NCI-H2171 treated with DMSO at 0.1 percent for 48 hours (cell line): ENCODE data around the gene VKORC1.
A peak's percentile ranks its signal among the peaks of the same experiment; 100 is the strongest.
"Not testable (repeated sequence)": the region's sequence is repeated elsewhere in the genome, so short reads cannot be mapped to it uniquely, and the experiment has no call there.

Experiments used
- DNase-seq: peaks from one replicate; lab custom pipeline; 2025; lab: John Stamatoyannopoulos, UW

VKORC1 gene

DNA sequence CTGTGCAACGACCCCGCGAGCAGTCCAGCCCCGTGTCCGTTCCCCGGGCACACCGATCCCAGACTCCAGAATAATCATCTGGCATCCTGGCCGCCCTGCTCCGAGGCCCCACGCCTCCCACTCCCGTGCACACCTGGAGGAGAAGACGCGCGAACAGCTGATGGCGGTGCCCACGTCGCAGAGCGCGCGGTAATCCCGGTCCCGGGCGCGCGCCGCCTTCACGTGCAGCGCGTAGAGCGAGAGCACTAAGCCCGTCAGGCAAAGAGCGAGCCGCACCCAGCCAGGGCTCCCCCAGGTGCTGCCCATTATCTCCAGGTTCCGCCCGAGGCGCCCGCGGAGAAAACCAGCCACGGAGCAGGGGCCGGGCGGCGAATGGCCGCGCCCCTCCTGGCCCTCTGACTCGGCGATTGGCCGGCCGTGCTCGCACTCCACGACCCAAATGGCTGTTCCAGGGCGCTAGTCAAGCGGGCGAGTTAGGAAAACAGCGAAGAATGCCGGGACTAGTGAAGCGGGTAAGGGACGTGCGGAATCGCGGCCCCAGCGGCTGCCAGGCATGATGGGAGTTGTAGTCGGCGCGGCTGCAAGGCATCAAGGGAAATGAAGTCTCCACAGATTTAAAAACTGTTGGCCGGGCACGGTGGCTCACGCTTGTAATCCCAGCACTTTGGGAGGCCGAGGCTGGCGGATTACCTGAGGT, at the start of gene VKORC1:
Gene VKORC1, minus strand, starts transcription at position 374 of the 697 bp plus-strand sequence. Its CDS starts 68 bp downstream, at position 306.
- DNase-seq: peak; percentile 97

DNA sequence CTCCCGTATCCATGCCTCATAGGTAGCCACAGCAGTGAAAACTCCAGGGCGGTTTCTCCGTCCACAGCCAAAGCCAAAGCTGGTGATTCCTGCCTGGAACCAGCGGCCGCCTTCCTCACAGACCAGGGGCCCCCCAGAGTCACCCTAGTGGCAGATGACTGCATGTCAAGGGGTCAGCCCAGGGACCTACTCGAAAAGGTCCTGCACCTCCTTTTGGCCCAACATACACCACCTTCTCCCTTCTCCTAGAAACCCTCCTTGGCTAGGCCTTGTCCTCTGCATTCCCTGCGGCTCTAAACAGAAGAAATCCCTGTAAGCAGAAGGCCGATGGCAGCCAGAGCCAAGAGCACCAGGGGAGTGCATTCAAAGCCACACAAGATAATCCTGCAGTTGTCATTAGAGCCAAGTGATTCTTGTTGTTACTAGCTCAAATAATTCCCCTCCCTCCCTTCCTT, 49.1 kb upstream of the VKORC1 start:
- no peak for DNase-seq

DNA sequence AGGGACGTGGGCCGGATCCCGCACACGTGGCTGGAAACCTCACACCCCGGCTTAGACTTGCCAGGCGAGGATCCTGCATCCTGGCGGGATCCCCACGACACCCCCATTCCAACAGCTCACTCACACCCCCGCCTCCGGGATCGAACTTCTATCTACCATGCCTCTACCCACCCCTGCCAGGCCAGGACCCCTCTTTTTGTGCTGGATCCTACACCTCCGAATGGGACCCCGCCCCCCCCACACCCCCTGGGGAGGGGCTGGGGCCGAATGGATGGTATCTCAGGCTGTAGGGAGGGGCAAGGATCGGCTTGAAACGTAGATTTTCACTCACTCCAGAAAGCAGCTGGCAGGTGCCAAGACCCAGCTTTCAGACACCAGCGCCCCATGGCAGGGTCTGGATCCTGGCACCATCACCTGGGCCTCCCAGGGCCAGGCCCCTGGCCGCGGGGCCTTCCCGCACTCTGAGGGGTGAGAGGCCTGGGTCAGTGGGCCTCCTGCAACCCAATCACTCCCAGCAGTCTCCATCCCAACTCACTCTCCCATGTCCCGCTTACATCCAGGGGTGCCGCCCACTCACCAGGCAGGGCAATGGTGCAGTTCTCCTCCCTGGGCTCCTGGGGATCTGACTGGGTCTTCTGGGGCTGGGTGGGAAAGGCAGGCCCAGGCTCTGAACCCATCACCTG, 48.6 kb upstream of the VKORC1 start:
- no peak for DNase-seq

DNA sequence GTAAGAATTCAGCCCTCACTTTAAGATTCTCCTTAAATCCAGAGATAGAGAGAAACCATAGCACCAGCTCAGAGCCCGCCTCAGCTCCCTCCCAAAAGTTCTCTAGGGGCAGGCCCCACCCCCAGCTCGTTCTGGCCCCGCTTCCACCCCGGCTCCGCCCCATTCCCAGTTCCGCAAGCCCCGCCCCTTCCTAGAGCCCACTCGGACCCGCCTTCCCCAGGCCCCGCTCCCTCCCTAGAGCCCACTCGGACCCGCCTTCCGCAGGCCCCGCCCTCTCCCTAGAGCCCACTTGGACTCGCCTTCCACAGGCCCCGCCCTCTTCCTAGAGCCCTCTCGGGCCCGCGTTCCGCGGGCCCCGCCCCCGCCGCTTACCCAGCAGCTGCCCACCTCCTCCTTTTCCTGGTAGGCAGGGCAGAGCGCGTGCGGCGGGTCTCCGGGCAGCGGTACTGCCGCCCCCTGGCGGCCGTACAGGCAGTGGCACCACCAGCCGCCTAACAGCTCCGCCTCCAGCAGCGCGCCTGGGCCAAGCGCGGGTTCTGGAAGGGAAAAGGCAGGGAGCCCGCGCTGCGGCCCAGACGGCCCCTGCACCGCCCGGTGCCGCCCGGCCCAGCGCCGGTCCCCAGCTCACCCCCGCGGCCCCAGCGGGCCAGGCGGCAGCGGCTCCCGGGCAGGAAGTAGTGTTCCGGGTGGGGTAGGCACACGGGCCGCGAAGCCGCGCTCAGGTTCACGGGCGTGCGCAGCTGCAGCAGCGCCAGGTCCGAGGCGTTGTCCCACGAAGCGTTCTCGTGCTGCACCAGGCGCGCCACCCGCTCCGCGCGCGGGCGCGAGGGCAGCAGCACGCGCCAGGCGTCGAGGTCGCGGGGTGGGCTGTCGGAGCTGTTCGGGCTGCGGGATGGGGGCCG, 47.8 kb upstream of the VKORC1 start:
- peak; percentile 98 for DNase-seq

DNA sequence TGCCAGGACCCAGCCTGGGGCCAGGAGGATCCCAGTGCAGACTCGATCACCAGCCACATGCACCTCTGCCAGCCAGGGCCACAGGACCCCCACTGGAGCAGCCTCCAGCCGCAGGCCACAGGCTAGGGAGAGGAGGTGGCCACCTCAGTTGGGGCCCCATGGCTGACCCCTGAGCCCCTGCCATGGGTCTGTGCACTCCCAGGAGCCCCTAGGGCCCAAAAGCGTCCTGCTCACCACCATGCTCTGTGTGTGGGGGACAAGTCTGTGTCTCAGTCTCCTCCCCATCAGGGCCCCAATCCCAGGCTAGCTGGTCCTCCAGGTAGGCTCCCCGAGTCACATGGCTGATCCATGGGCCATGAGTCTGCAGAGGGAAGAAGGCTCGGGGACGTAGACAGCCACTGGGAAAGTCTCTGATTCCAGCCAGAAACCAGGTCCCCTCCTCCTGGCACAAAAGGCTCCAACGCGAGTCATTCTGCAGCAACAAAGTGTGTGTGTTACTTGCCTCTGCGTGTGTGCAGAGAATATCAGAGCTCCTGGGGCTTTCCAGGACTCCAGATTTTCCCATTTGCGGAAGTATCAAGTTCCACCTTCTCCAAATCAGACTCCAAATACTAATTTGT, 47.0 kb upstream of the VKORC1 start:
- DNase-seq: no peak

DNA sequence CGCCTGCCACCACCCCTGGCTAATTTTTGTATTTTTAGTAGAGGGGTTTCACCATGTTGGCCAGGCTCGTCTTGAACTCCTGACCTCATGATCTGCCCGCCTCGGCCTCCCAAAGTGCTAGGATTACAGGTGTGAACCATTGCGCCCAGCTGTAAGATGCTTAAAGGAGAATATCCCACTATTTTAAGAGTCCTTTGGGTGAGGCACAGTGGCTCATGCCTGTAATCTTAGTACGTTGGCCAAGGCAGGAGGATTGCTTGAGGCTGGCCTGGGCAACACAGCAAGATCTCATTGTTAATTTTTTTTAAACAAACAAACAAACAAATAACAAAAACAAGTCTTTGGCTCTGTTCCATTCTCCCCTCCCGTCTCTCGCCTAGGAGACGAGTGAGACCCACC, 46.5 kb upstream of the VKORC1 start:
- DNase-seq: not testable (repeated sequence)

DNA sequence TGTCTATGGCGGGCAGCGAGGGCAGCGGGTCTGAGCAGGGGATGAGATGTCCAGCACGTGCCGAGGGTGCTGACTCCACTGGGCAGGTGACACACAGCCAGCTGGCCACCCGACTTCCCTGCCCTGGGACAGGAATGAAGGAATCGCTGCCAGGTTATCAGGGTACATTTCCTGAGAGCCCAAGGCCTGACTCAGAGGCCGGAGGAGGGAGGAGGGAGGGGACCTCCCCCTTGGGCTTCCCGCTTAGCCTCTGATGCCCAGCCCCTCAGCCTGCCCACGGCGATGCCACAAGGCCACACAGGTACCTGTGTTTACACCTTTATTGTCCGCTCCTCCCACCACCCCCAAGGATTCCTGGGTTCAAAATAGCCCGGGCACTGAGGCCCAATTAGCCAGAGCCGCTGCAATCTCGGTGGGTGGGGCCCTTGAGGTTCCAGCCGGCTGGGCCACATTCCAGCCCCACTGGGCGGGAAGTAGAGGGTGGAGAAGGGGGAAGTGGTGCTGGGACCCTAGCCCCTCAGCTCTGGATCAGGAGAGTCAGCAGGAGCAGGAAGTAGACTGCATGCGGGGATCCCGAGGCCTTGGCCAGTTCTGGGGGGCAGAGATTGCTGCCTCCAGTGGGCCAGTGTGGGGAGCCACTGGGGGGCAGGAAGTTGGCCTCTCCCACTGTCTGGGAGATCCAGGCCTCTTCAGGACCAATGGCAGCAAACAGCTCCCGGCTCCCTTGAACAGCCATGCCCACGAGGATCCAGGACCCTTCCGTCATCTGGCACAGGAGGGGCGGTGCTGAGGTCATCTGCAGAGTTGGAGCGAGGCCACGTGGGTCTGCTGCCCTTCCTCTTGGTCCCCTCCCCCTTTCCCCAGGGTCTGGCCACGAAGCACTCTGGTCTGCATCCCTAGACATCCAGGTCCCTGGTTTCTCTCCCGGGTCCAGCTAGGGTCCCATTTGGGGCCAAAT, 44.3 kb upstream of the VKORC1 start:
- no peak for DNase-seq

DNA sequence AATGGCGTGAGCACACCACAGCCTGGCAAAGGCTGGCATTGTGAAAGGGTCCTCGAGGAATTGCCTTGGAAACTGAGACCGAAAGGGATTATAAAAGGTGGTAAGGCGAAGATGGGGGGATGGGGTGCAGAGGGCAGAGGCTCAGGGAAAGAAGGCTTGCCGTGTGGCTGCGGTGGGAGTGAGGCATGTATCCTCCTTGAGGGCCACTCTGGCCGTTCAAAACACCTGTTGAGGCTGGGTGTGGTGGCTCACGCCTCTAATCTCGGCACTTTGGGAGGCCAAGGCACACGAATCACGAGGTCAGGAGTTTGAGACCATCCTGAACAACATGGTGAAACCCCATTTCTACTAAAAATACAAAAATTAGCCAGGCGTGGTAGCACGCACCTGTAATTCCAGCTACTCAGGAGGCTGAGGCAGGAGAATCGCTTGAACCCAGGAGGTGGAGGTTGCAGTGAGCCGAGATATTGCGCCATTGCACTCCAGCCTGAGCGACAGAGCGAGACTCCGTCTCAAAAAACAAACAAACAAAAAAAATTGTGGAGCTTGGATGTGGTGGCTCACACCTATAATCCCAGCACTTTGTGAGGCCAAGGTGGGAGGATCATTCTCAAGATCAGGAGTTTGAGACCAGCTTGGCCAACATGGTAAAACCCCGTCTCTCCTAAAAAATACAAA, 42.4 kb upstream of the VKORC1 start:
- DNase-seq: not testable (repeated sequence)

DNA sequence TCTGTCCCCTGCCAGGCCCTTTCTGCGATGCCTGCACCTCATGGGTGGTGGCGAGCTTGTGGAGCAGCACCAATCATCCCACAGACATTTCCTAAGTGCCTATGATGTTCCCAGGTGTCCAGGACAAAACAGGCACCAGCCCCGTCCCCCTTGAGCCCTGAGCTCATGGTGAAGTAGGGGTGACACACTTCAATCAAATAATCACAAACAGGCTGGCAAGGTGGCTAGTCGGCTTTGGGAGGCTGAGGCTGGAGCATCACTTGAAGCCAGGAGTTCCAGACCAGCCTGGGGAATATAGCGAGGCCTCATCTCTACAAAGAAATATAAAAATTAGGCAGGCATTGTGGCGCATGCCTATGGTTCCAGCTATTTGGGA, 41.7 kb upstream of the VKORC1 start:
- no peak for DNase-seq

DNA sequence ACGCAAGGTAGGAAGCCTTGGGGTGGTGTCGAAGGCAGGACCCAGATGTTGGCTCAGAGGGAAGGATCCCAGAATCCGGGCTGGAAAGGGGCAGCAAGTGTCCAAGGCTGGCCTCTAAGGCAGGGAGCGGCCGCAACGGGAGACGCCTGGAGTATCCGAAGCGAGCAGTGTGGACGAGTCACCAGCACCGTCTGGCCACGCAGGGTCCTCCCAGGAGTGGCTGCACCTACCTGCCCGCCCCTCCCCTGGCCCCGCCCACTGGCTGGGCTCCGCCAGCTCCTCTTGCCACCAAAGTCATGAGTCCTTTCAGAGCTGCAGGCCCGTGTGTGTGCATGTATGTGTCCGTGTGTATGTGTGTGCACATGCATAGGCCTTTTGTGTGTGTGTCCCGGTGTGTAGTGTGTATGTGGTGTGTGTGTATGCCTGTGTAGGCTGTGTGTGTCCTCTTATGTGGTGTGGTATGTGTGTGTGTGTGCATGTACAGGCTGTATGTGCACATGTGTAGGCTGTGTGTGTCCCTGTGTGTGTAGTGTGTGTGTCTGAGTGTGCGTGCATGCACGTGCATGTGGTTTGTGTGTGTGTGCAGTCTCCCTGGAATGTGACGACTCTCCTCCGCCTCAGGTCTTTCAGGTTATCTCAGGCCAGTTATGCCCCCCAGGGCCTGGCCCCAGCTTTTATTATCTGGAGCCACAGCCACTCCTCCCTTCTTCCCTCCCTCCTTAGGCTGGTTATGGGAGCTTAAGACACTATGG, 41.1 kb upstream of the VKORC1 start, which contains the start of gene PRSS8:
Gene PRSS8, minus strand, starts transcription at position 193 of the 752 bp plus-strand sequence. CDS start 229 bp downstream, outside the sequence.
- DNase-seq: peak; percentile 29

DNA sequence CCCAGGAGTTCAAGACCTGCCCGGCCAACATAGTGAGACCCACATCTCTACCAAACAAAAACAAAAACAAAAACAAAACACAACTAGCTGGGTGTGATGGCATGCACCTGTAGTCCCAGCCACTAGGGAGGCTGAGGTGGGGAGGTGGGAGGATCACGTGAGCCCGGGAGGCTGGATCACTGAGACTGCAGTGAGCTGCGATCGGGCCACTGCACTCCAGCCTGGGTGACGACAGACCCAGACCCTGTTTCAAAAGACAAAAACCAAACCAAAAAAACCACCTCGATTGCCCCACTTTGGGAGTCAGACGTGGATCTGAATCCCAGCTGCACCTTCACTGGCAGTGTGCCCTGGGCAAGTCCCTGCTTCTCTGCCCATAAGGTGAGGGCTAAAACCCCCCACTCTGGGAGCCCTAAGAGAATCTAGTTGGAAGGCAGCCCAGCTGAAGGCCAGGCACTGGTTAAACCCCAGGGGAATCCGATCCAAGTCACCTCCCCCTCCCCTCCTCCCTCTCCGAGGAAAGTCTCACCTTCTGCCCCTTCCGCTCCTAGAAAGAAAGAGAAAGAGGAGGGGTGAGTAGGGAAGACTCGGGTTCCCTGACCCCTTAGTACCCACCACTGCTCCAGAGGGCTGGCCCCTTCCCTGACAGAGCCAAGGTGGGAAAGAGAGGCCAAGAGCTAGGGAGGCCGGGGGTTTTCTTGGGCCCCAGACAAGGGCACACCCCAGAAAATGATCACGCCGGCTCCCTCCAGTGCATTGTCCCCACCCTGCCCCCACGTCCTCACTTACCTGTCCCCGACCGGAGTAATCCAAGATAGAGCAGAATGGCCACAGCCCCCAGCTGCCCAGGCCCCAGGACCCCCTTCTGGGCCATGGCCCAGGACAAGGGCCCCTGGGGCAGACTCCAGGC, 40.3 kb upstream of the VKORC1 start:
- peak; percentile 97 for DNase-seq

DNA sequence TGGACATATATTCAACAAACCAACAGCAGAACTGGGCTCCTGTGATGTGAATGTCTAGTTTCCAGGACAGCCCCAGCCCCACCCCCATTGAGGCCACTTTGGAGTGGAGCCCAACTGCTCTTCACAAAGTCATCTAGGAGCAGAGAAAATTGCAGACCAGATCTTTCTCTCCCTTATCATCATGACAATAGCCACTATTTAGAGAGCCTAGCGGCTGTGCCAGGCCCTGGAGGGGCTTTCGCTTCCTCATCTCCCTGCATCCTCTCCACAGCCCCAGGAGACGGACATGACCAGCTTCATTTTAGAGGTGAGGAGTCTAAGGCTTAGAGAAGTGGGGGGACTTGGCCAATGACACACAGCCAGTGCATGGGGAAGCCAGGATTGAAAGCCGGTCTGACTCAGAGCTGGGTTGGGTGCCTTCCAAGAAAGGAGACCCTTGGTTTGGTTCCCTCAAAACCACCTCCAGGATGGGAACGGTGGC, 39.5 kb upstream of the VKORC1 start:
- no peak for DNase-seq

DNA sequence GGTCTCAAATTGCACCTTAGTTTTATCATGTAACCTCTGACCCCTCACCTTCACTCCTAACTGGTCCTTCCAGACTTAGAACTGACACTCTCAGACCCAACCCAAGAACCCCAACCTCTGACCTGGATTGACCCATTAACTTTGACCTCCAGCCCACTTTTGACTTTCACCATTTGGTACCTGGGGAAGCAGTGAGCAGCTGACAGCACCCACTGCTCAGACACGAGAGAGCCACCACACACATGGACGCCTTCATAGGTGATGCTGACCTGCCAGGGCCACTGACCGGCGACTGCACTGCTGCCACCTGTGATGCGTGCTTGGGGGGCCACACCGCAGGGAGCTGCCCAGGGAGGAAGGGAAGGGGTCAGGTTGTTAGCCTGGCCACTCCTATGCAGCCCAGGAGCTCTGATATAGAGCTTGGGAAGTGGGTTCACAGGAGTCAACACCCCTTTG, 38.5 kb upstream of the VKORC1 start:
- no peak for DNase-seq

DNA sequence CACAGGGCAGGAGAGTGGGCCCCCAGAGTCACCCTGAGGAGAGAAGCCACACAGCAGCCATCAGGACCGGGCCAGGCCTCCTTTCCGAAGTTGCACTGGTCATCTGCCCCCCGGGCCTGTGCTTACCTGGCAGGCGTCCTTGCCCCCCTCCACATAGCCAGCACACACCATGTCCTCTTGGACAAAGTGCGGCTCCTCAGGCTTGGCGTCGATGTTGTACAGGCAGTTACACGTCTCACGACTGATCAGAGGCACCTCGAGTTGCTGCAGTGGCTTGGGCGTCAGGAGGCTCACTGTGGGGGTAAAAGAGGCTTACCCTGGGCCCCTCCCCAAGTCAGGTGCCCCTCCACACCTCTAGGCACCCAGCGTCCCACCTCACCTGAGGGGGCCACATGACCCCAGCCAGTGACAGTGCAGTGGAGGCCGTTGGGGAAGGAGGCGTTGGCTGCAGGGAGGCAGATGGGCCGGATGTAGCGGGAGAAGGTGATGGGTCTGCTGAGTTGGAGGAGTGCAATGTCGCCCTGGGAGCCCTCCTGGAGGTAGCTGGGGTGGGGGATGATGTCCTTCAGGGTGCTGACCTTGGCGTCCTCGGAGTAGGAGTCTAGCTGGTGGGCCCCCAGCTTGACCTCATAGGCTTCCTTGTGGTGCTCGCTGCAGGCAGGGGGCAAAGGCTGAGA, 37.8 kb upstream of the VKORC1 start:
- no peak for DNase-seq

DNA sequence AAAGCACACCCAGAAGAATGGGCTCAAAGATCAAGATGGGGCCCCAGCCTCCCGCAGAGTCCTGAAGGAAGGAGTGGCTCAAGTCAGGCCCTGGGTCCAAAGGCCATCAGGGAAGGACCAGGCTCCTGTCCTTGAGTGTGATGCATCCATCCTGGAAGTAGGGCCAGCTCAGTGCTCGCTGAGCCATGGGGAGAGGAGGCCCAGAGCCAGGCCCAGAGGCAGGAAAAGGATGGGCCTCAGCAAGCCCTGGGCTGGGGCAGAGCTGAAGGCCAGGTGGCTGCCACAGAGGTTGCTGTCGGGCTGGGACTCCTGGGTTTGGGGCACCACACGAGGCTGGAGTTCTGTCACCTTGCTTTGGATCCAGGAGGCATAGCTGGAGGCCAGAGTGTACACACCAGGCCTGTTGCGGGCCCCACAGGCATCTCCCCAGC, 37.3 kb upstream of the VKORC1 start:
- no peak for DNase-seq

DNA sequence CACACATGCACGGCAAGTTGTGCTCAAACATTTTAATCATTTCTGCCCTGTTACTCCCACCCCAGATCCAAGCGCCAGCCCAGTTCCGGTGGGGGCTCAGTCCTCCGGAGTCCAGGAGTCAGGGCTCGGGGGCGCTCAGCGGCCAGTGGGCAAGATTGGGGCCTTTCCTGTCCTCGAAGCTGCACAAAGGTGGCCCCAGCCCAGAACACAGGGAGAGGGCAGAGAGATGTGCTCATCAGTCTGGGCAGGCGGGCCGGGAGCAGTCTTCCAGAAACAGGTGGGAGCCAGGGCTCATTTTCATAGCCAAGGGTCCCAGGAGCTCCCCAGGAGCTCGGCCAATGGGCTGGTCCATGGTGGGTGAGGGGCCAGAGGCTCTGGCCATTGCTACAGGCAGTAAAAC, 36.8 kb upstream of the VKORC1 start:
- no peak for DNase-seq

DNA sequence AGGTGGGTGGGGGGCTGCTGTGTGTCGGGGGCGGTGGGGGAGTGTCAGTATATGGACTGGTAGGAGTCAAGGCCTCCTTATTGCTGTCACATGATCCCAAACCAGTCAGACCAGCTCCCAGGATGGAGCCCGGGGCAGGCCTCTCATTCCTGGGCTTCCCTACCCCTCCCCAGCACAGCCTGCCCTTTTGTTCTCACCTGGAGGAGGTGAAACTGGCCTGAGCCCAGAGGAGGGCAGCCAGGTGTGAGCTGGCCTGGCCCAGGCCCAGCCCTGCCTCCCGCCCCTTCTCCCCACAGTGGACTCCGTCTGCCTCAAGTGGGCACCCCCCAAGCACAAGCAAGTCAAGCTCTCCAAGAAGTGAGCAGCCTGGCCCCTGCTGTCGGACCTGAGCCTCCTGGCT, 36.3 kb upstream of the VKORC1 start:
- no peak for DNase-seq
